Epidermal melanocyte (primary cell): ENCODE data around the gene GPR176.
"Not testable (repeated sequence)": the region's sequence is repeated elsewhere in the genome, so short reads cannot be mapped to it uniquely, and the experiment has no call there.

Experiments
- DNase-seq: peaks from one replicate; pipeline ENCODE4 v3.0.0; 2011; ENCODE audit warnings: low spot score; ENCODE audit not compliant: insufficient read length

The GPR176 gene

DNA sequence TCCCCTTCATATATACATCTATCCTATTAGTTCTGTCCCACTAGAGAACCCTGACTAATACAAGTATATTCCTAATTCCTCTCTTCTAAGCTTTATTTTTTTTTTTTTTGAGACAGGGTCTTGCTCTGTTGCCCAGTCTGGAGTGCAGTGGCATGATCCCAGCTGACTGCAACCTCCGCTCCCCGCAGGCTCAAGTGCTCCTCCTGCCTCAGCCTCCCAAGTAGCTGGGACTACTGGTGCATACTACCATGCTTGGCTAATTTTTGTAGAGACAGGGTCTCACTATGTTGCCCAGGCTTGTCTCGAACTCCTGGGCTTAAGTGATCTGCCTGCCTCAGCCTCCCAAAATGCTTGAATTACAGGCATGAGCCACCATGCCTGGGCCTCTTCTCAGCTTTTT, 107.4 kb downstream of the GPR176 start:
- DNase-seq = not testable (repeated sequence)

DNA sequence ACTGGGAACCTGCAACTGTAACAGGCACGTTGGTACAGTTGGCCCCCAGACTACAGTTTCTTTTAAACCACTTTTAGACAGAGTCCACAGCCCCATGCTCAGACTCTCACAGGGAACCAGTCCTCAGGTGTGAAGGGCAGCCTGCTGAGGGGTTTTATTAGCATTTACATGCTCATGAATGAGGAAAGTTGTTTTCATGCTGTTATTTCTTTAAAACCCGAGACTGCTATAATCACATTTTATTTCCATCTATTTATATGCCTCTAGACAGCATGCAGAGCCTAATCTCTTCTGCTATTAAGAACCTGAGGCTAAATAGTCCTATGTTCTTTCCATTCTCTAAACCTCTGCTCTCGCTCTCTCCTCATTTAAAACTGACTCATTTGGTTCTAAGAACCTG, 111.2 kb downstream of the GPR176 start:
- no peak for DNase-seq

DNA sequence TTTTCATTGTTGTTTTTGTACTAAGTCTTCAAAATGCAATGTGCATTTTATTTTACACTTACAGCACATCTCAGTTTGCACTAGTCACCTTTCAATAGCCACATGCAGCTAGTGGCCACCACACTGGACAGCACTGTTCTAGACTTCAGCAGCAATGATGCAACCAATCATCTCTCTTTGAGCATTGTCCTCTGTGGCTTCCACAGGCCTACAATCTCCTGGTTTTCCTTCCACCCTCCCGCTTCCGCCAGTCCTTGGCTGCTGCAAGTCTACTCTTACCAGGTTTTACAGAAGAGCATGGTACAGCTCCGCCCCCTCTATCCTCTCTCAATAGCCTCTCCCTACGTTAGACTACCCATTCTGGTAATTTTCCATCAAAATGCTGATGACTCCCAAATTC, 112.3 kb downstream of the GPR176 start:
- no peak for DNase-seq

DNA sequence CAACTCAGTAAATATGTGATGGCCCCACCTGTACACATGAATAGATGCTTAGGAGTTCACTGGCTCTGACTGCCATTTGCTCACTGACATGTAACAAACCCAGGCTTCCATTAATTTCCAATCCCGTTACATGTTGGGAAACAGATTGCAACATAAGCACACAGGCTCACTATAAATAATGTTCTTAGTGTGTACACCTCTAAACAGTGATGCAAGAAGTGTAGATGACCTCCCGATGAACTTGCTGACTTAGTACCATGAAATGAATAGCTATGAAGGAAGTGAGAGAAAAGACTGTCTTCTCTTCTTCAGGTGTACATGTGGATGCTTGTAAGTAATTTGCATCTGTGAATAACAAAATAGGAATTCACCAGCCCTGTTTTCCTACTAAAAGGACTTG, 116.0 kb downstream of the GPR176 start:
- DNase-seq = no peak

DNA sequence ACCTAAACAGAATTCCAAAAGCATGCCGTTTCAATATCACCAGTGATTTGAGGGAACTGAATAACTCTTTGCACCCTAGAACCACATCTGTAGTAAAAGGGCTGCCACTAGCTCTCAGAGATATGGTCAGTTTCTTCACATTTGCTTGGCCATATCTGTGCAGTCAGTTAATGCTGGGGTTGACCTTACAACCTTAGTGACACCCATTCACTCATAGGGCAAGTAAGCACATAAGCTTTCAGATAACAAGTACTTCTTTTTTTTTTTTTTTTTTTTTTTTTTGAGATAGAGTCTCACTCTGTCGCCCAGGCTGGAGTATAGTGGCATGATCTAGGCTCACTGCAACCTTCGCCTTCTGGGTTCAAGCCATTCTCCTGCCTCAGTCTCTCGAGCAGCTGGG, 117.0 kb downstream of the GPR176 start:
- no peak for DNase-seq

DNA sequence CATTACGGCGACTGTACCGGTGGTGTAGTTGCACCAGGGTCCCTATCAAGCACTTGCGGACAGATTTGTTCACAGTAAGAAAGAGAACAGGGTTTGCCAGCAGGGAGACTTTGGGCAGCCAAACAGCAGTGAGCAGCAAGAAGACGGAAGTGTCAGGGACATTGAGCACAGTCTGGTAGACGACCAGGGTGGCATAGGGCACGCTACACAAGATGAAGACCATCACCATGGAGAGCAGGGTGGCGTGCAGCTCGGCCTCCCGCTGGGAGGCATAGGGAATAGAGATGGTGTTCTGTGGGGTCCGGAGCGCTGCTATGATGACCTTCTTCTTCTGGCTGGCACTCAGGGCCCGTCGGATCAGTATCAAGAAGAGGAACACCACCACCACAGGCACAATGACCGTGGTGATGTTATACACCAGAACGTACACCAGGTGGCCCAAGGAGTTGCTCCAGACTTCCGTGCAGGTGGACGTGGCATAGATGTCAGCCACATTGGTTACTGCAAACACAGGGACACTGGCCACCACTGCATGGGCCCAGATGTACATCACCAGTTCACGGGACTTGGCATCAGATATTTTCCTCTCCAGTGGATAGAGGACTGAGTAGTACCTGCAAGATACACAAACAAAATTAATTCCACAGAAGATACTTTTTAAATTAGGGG, 118.3 kb downstream of the GPR176 start:
- no peak for DNase-seq

DNA sequence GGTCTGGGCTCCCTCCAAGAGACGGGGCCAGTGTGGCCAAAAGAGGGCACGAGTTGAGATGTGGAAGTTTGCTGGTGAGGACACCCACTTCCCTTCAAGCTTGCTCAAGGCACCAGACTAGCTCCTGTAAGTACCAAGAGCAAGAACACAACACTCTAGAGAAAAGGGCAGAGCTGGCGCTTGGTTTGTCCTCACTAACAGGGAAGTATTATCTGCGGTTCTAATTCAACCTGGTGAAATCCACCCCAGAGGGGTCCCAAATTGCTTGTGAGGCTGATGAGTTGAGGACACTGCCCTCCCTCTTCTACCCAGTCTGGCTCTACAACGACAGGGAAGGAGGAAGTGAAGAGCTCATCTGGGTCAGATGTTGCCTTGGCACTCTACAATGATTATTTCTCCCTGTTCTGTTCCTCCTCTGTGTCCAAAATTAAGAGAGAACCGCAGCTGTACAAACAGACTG, 120.5 kb downstream of the GPR176 start:
- no peak for DNase-seq

DNA sequence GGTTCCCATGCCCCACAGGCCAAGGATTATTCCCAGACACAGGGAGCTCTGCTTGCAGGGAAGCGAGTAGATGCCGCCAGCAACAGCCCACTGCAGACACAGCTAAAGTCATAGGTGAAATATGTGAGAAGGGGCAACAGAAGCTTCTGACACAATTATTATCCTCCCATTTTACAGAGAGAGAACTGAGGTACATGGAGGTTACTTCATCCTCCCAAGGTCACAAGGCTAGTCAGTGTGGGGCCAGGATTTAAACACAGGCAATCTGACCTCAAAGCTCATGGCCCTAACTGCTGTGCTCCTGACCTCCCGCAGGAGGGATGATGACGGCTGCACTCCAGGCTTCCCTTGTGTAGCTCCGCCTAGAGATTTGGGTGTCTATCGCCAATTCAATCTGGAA, 121.7 kb downstream of the GPR176 start:
- DNase-seq = no peak

DNA sequence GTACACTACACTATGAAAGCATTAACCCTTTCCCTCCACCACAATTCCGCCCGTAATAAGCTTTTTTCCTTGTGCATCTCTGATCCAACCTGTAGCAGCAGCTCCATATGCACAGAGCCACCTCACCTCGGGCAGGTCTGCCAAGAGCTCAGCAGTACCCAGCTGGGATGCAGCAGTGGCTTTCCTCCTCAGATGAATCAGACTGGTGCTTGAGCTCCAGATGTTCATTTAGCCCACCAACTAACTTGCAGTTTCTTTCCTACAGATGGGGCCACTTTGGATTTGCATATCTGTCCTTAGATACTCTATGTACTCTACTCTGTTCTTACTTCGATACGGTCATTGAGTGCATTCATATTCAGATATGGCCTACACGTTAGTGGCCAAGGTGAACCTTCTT, 122.7 kb downstream of the GPR176 start:
- no peak for DNase-seq

DNA sequence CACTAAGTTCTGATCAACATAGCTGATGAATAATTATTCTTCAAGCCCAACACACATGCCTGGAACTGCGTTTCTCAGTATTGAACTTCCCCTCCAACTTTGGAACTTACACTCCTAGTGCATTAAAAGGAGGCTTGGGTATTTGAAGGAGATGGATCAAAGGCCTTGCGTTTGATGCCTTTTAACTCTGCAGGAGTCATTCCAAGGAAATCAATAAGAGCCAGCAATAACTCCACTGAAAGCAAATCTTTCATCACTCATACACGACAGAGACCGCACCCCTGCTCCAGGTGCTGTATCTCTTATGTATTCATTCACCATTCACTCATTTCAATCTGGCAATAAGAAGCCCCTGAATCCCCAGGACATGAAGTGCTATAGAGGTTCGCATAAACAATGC, 123.5 kb downstream of the GPR176 start:
- DNase-seq = no peak

DNA sequence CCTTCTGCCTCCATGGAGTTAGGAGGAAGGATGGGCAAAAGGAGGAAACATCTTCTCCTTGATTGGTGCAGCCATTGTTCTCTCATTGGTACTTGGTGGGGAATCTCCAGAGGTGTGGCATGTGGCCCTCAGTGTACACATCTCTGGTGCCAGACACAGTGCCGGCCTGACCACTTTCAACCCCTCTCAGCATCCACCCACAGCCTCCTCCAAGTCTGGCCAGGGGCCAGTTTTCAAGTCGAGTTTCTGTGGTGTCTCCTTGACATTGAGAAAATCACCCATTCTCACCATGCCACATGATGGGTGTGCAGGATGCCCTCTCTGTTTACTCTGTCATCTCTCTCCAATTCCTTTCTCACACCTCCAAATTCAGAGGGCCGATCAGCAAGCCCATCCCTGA, 124.6 kb downstream of the GPR176 start:
- DNase-seq = no peak

DNA sequence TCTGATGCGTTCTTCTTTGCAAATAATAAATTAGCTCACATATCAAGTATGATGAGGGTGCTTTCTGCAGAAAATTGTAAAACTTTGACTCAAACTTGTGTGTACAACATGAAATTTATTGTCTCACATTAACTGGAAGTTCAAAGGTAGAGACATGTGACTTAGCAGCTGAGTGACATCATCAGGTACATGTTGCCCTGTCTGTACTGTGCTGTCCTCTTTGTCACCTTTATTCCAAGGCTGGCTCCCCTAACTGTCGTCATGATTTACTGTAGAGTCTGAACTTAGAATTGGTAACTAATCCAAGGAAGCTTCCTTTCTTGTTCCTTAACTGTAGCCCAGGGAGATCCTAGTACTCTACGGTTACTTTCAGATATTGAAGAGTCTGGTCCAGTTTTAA, 125.1 kb downstream of the GPR176 start:
- DNase-seq = no peak

DNA sequence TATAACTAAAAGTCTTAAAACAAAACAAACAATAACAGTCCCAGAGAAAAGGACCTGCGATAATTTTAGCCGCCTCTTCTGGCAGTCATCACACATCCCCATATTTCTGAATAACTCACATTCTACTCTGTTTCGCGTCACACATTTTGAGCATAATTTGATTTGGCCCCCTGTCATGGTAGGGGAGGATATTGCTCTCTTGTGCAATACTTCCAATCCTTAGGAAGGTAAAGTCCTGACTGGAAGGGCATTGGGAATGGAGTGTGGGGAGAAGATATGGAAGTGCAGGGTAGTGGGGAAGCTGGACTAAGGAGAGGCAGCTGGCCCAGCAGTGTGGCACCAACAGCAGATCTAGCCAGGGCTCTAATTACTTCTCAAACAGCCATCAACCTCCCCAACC, 126.1 kb downstream of the GPR176 start:
- DNase-seq = no peak

DNA sequence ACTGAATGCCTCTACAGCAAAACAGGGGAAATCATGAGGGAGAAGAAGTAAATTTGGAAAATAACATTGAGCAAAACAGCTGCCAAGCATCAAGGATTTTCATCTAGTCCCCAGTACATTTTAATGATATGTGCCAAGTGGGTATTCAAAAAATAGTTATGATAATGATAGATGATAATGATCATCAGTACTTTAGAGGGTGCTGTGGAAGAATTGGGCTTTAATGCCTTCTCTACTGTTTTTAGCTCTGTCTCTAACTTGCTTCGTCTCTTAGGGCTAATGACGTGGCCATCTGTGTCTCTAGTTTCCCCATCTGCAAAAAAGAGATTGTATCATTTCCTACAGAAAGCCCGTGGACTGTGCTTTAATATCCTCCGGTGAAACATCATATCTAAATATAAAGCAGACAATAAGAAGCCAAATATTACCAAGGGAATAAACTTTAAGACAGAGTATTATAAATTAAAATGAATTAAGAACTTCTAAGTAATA, 127.2 kb downstream of the GPR176 start:
- DNase-seq = no peak

DNA sequence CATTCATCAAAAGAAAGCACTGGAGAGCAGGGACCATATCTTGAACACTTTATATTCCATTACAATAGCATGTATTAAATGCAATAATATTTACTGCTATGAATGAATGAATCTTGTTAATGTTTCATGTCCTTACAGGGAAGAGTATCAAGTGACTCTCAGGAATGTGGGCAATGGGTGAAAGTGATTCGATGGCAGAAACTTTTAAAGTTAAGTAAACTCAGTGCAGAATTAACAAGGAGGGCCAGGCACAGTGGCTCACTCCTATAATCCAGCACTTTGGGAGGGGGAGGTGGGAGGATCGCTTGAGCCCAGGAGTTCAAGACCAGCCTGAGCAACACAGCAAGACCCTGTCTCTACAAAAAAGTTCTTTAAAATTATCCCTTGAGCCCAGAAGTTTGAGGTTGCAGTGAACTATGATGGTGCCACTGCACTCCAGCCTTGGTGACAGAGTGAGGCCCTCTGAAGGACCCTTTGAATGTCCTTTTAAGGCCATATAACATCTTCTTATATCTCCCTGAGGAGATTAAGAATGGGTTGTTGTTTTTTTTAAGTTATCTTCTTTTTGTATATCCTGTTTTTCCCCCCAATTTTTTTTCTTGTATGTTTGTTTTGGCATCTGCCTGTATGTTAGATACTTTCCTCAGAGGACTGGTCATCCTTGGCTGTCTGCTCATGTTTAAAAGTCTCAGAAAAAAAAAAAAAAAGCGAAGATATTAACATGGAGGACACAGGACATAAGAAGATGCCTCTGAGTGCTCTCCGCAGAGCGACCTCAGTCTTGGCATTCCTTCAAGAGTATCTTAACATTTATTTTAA, 127.8 kb downstream of the GPR176 start:
- DNase-seq = no peak

DNA sequence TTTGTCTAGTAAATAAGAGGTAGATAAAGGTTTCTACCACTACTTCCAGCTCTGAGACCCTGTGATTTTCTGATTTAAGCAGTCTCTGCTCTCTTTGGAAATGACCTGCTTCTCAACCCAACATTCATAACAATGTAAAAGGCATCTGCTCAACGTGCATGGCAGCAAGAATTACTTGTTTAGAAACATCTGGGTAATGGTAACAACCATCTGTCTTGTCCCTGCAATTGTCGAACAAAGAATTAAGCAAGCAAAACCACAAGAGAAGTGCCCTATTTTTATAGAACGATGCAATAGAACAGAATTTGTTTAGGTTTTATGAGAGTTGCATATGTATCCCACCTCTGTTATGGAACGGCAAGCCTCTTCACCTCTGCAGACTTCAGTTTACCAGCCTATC, 130.3 kb downstream of the GPR176 start:
- peak; percentile 37 for DNase-seq

DNA sequence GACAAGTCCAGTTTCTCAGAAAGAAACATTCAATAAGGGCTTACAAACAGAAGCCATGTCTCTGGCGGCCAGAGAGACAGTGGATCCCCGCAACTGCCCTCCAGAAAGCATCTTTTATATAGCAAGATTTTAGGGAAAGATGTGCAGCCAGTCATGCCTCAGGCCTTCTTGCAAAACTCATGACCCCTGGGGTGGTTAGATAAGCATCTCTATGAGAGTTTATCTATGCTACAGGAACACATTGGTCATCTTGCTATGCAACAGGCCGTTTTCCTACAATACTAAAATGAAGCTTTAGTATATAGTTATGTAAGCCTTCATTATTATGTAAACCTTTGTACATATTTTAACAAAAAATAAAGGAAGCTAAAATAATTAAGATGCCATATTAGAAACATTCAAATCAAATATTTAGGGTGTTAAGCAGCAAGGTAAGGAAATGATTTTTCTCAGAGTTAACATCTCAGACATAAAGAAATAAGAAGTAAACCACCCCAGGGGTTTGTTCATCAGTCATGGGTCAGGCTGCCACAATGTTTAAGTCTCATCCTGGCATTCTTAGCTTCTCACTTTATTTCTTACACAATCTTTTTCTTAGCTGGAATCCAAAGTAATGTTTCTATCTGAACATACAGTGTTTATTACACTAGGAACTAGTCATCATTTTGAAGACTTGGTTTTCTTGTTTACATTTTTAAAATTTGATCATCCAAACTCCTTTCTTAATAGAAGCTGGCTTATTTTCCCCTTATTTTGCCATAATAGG, 131.1 kb downstream of the GPR176 start:
- no peak for DNase-seq

DNA sequence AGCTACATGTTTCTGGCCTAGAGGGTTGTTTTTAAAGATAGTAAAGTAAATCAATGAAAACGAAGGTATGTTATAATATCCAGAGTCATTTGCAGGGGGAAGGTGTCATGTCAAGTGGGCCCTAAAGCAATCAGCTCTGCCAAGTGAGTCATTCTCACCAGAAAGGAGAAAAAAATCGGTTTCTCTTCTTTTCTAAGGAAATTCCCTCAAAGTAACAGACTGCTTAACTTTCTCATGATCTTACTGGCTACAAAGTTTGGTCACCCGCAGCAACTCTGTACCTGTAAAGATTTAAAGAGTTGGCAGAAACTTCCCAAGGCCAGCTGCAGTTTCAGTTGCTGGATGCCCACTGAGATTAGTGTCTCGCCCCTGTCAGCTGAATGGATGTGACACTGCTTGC, 132.0 kb downstream of the GPR176 start:
- no peak for DNase-seq

DNA sequence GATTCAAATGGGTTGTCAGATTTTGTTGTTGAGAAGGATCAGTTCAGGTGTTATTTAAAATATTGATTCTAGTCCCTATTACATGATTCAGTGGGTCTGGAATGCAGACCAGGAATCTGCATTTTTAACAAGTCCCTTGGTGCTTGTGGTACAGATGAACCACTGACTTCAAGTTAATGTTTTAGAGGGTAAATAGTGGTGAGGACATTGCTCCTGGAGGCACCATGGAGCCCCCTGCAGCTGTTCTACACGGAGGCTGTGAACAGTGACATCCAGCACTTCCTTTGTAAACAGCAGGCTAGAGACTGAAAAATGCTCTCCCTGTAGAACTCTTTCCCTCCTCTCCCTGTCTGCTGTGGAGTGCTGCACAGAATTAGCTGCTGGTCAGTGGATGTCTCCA, 132.6 kb downstream of the GPR176 start:
- no peak for DNase-seq

DNA sequence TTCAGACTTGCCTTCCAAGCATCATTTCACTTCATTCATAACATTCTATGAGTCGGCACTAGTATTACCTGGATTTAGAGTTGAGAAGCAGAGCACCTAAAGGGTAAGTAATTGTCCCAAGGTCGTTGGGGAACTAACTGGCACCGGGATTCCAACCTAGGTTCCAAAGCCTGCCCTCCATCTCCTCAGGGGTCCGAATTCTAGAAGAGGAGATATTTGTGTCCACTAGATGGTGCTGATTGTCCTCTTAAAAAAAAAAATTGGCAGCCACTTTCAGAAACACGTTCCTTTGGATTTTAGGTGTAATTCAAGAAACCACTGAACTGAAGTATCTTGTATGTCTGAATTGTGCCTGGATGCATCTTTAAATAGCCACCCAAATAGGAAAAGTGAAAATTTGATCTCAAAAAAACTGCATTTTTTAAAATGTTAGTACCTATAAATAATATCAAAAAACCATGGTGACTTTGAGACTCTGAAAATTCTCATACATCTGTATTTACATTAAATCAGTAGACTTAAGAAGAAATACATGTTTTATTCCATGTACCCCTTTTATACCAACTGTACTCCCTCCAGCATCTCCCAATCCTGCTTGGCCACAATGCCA, 133.5 kb downstream of the GPR176 start:
- DNase-seq = no peak

DNA sequence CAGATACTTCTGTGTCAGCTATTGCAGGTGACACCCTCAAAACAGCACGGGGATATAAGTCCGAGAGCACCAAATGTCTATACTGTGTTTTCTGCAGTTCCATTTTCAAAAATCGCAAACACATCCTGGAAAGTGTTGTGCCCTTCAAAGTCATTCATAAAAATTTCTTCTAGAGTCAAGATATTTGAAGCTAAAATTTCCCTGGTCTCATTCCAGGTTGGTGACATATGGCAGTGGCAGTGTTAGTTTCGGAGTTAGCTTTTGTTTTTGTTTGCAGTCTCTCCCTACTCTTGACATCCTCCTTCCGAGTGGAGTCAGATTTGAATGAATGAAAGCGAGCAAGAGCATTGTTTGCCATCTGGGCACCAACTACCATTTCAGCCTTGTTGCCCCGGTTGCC, 134.2 kb downstream of the GPR176 start:
- no peak for DNase-seq

DNA sequence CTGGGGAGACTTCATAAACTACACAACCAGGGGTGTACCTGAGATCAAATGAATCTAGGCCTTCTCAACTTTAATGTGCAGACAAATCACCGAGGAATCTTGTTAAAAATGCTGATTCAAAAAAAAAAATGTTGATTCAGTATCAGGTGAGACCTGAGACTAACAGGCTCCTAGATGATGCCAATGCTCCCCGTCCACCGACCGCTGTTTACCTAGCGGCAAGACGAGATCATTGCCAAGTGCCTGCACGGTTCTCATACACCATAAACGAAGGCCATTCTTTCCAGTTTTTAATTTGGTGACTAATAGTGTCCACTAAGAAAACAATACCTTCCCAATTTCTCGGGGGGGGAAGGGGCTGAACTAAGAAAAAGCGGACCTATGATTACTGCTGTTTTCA, 134.9 kb downstream of the GPR176 start:
- no peak for DNase-seq
